HG02885 (cell line): ENCODE data around the gene TRIM3.

Experiments used
- ATAC-seq: cut with Tn5 transposase; IDR thresholded peaks from one replicate; pipeline ENCODE4 v1.9.1; 2021; ENCODE audit warnings: mild to moderate bottlenecking; ENCODE audit not compliant: unreplicated experiment, poor library complexity

The TRIM3 gene

GRCh38 chr11:6481012-6481923 is 7.5 kb upstream of the TRIM3 start, which contains the start of the genes ARFIP2 and TIMM10B:
TSS of gene ARFIP2 (minus strand) at chr11:6481331. CDS start at chr11:6480421, 910 bp downstream.
TSS of gene TIMM10B (plus strand) at chr11:6481501. CDS start at chr11:6481517, 16 bp downstream.
- peak; percentile 99 for ATAC-seq

GRCh38 chr11:6480299-6480914 is 6.7 kb upstream of the TRIM3 start:
- no peak for ATAC-seq

GRCh38 chr11:6476571-6476970 is 2.8 kb upstream of the TRIM3 start:
- no peak for ATAC-seq

- no peak for ATAC-seq
Measured at GRCh38 chr11:6475936-6476335, 2.2 kb upstream of the TRIM3 start.

- no peak for ATAC-seq
Measured at GRCh38 chr11:6474806-6475500, 1.2 kb upstream of the TRIM3 start.

- no peak for ATAC-seq
Measured at GRCh38 chr11:6474413-6474792, 662 bp upstream of the TRIM3 start.

GRCh38 chr11:6472934-6473333 is 807 bp downstream of the TRIM3 start:
- ATAC-seq = no peak

GRCh38 chr11:6469599-6469998 is 4.1 kb downstream of the TRIM3 start:
- no peak for ATAC-seq

- peak; percentile 72 for ATAC-seq
Measured at GRCh38 chr11:6468712-6469495, 4.8 kb downstream of the TRIM3 start.

- no peak for ATAC-seq
Measured at GRCh38 chr11:6459099-6459450, 14.7 kb downstream of the TRIM3 start.

GRCh38 chr11:6458352-6459098 is 15.2 kb downstream of the TRIM3 start:
- no peak for ATAC-seq

- no peak for ATAC-seq
Measured at GRCh38 chr11:6457581-6458320, 16.0 kb downstream of the TRIM3 start.

GRCh38 chr11:6456361-6457073 is 17.2 kb downstream of the TRIM3 start:
- ATAC-seq = no peak

GRCh38 chr11:6455070-6455469 is 18.7 kb downstream of the TRIM3 start:
- no peak for ATAC-seq

GRCh38 chr11:6453152-6453551 is 20.6 kb downstream of the TRIM3 start:
- ATAC-seq = no peak

GRCh38 chr11:6452219-6452618 is 21.5 kb downstream of the TRIM3 start:
- ATAC-seq = no peak

- ATAC-seq = no peak
Measured at GRCh38 chr11:6448574-6448973, 25.2 kb downstream of the TRIM3 start.

- ATAC-seq = peak; percentile 91
Measured at GRCh38 chr11:6443269-6444003, 30.3 kb downstream of the TRIM3 start.
